ENCODE data around the gene CSDE1. TPM values are rescaled to one million over a fixed set of nuclear protein-coding genes. Genes with fewer than 3 reads are reported as not detected.
A peak's percentile ranks its signal among the peaks of the same experiment; 100 is the strongest.

The CSDE1 gene
- total RNA-seq, 1 donor, result 670 TPM

DNA sequence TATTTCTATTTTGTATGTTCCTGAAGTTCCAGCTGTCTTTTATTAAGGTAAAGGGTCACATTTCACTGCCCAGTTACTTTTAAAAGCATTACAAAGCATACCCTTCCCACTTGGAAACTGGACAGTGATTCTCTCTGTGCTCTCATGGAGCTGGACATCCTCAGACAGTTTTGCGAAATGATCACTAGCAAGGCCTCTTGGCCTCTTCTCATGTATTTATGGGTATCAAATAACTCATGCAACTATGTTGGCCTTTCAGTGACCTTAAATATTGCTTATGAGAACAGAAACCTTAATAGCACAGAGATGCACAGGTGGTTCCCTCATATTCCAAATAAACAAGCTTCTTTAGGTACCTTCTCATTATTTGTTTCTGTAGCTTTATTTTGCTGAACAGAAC, 54.5 kb downstream of the CSDE1 start:
- no peak for DNase-seq (ENCODE audit: low read depth)
- H3K4me3 ChIP-seq (ENCODE audit: low read depth, low read length), result no peak overlapping the region
- TF ChIP-seq, protein P1, sequence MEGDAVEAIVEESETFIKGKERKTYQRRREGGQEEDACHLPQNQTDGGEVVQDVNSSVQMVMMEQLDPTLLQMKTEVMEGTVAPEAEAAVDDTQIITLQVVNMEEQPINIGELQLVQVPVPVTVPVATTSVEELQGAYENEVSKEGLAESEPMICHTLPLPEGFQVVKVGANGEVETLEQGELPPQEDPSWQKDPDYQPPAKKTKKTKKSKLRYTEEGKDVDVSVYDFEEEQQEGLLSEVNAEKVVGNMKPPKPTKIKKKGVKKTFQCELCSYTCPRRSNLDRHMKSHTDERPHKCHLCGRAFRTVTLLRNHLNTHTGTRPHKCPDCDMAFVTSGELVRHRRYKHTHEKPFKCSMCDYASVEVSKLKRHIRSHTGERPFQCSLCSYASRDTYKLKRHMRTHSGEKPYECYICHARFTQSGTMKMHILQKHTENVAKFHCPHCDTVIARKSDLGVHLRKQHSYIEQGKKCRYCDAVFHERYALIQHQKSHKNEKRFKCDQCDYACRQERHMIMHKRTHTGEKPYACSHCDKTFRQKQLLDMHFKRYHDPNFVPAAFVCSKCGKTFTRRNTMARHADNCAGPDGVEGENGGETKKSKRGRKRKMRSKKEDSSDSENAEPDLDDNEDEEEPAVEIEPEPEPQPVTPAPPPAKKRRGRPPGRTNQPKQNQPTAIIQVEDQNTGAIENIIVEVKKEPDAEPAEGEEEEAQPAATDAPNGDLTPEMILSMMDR (IDR thresholded peaks at IDR 0.05; ENCODE audit: insufficient read depth, low read length), result no peak

DNA sequence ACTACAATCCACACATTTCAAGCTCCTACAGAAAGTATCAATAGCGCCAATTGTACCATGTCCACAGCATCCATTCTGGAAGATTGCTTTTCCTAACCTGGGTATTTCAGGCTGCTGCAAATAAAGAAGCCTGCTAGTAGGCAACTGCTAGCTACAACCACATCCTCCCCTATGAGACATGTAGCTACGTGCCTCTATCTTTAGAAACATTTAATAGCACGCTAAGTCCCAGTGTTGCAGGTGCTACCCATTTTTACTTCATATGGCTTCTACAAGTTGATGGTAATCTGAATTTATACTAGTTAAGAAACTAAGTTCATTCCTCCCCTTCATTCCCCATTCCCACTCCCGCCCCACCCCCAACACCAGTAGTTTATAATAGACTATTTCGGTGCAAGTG, 55.0 kb downstream of the CSDE1 start:
- TF ChIP-seq, protein P1 (IDR thresholded peaks at IDR 0.05; ENCODE audit: insufficient read depth, low read length), result no peak
- no peak for DNase-seq (ENCODE audit: low read depth)

DNA sequence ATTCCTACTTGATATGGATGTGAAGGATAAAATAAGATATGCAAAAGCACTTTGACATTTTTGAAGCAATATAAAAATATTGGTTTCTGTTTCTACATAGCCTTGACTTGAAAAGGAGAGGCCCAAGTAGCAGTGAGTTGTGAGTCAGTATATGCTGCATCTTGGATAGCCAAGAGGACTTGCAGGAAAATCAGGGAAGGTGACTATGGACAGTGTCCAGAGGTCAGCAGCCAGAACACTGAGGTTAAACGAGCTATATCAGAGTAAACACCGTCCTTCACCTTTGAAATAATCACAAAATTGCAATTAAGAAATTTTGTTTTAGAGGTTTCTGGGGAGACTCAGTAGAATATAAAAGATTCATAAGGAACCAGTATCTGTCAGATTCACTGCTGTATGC, 55.9 kb downstream of the CSDE1 start:
- DNase-seq (ENCODE audit: low read depth), result no peak
- TF ChIP-seq, protein P1 (IDR thresholded peaks at IDR 0.05; ENCODE audit: insufficient read depth, low read length), result no peak

More for the DNA sequence above, 55.0 kb downstream of the CSDE1 start:
- H3K4me3 ChIP-seq (ENCODE audit: low read depth, low read length), result no peak overlapping the region

DNA sequence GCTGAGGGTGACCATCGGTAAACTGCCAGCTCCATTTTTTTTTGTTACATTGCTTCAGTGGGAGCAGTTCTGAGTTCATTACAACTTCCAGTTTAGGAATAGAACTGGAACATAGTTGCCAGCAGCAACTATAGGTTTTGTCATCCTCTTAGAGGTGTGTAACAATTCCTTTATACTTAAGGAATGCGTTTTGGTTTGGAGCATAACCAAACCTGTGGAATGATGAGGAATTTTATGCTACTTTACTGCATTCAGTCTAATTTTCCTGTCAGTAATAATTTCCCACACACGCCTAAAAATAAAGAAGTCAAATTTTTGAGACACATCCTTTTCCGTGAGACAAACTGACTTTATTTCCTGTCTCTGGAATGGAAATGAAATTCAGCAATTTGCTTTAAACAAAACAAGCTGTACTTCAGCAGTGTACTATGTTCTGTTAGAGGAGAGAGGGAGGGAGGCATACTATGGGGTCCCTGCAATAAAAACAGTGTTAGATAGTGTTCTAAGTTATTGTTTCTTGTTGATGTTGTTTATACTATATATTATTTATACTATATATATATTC, 57.7 kb downstream of the CSDE1 start:
- no peak overlapping the region for H3K4me3 ChIP-seq (ENCODE audit: low read depth, low read length)
- DNase-seq (ENCODE audit: low read depth), result peak; percentile 10
- TF ChIP-seq, protein P1 (IDR thresholded peaks at IDR 0.05; ENCODE audit: insufficient read depth, low read length), result no peak

More for the DNA sequence above, 55.9 kb downstream of the CSDE1 start:
- H3K4me3 ChIP-seq (ENCODE audit: low read depth, low read length), result no peak overlapping the region

DNA sequence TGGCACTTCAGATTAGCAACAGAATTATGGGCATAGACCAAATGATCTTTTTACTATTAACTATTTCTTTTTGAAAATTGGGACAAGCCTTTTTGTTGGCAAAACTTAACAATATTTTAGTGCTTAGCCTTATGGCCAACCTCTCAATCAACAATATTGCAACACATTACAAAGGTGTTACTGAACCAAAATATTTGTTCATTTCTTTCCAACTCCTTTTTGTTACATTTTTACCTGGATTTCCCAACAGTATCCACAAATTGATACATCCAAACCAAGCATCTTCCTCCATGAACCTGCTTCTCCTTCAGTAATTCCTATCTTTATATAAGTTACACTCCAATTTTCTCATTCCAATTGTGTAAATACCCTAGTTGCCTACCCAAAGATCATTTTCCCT, 61.0 kb downstream of the CSDE1 start:
- DNase-seq (ENCODE audit: low read depth), result no peak
- H3K4me3 ChIP-seq (ENCODE audit: low read depth, low read length), result no peak overlapping the region
- TF ChIP-seq, protein P1 (IDR thresholded peaks at IDR 0.05; ENCODE audit: insufficient read depth, low read length), result no peak

DNA sequence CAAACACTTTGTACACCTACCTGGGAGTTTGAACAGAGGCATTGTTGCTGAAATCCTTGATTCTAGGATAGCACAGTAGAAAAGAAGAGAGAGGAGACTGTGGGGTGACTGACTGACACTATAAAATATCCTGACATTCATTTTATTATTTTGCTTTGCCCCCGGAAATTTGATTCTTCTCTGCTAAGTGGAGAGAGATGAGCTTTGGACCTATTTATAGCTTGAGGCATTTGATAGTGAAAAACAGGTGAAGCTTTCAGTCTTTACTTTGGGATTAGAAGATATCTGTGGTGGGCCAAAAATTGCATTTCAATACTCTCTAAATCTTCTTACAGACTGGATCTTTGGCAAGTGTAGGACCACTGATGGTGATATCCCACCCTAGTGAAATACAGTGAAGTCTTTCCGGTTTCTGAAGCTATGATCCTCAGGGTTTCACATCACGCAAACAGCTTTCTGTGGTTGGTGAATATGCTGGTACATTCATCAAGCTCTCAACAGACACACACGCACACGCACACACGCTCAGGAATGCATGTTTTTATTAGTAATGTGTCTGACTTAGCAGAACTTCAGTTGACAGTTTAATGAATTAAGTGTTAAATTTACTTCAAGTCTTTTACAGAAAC, 62.2 kb downstream of the CSDE1 start, which contains the start of gene AMPD1:
Gene AMPD1, minus strand, starts transcription at position 117 of the 629 bp plus-strand sequence. Its CDS starts 75 bp downstream, at position 42.
- DNase-seq (ENCODE audit: low read depth), result peak; percentile 33
- H3K4me3 ChIP-seq (ENCODE audit: low read depth, low read length), result no peak within 1 kb of the TSS
- TF ChIP-seq, protein P1 (IDR thresholded peaks at IDR 0.05; ENCODE audit: insufficient read depth, low read length), result no peak
